HG03159 (cell line): ENCODE measurements around the gene MTNR1B.

ENCODE experiments used
- ATAC-seq: cut with Tn5 transposase; IDR thresholded peaks from one replicate; pipeline ENCODE4 v1.9.1; 2021; ENCODE audit warnings: mild to moderate bottlenecking, moderate library complexity; ENCODE audit not compliant: unreplicated experiment

The MTNR1B gene

DNA sequence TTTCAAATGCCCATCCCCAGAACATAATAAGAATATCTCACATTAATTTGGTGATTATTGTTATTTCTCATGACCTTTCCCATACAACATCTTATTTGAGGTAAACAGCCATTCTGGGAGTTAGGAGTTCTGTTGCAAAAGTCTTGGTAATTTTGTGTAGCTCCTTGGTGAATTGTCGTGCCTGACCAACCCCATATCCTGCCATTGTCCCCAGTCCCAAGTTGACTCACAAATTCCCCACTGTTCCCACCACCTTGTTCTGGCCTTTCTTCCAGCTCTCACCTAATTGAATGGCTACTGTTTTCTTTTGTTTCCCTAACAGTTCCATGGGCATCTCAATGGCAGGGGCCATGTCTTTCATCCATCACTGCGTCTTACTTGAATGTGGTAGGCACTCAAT lies 8.0 kb downstream of the MTNR1B start:
- ATAC-seq, result no peak

DNA sequence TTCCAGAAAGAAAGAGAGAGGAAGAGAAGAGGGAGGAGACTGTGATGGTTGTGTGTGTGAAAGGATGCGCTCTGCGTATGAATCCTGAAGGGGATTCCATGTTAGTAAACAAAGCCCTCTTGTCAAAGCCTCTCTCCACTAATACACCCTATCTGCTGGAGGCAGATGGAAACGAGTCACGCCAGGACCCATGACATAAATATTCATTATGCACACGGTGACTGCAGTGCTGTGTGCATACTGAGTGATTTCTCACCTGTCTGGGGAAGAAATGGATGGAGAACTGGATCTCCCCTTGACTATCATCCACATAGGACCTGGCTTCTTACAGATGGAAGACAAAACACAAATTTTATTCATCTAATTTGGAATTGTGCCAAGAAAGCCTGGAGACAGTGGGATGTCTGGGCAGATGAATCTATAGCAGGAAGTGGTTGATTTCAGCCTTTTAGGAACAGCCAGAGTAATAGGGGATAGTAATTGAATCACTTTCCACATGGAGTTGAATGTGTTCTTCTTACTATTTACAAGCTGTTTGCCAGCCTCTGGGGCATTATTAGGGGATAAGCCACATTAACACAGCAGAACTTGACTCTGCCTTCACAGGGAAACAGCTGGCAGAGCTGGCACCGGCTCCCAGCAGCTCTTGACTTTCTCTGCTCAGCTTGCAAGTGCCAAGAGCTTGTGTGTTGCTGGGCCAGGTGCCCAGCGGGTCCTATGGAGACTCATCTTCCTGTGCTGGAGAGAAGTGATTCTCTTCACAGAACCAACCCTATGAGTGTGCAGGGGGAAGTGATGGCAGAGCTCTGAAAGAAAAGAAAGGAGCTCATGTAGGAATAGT lies 9.0 kb downstream of the MTNR1B start:
- ATAC-seq, result no peak

DNA sequence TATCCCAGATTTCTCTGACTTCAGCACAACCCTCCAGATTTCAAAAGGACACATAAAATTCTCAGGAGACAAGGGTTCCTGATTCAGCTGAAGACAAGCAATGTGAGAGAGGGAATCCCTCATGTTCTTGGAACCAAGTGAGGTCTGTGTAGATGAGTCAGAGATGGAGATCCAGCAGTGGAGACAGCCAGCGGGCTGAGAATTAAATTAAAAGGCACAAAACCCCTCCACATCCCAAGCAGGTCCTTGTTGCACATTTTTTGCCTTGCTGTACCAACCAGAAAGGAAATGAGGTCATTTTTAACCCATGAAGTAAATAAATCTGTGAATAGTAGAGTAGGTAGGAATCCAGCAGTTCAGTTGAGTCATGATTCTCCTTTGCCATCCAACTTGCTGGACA lies 9.7 kb downstream of the MTNR1B start:
- no peak for ATAC-seq

DNA sequence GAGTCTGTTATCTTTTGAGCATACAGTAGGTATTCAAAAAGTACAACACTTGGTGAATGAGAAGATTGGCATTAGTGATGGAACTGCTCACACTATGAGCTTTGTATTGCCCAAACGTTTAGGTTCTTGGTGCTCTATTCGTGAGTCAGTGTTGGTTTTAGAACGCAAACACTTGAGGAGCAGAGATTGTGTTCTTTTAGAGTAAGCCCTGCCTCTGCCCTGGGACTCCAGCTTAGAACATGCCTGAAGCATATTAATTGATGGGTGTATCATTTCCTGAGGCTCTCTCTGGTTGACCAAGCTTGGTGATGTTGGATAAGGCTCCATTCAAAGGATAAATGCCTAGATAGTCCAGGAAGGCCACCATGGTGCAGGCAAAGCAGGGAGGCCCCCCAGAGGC lies 10.9 kb downstream of the MTNR1B start:
- no peak for ATAC-seq

DNA sequence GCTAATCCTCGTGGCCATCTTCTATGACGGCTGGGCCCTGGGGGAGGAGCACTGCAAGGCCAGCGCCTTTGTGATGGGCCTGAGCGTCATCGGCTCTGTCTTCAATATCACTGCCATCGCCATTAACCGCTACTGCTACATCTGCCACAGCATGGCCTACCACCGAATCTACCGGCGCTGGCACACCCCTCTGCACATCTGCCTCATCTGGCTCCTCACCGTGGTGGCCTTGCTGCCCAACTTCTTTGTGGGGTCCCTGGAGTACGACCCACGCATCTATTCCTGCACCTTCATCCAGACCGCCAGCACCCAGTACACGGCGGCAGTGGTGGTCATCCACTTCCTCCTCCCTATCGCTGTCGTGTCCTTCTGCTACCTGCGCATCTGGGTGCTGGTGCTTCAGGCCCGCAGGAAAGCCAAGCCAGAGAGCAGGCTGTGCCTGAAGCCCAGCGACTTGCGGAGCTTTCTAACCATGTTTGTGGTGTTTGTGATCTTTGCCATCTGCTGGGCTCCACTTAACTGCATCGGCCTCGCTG lies 12.1 kb downstream of the MTNR1B start:
- ATAC-seq, result no peak

DNA sequence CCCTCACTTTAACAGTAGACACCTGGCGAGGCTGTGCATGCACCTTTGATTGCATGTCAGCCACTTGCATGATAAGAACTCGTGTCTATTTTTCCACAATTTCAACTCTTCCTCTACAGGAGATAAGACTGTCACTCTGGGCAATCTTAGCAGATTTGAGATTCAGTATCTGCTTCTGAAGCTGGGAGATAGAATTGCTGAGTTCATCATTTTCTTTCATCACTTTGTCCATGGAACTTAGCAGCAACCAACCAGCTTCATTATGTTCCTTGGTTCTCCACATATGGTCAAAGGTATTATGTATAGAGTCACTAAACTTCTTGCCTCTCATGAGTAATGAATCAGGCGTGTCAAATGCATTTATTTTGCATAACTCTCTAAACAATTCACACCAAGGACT lies 17.1 kb downstream of the MTNR1B start:
- no peak for ATAC-seq

DNA sequence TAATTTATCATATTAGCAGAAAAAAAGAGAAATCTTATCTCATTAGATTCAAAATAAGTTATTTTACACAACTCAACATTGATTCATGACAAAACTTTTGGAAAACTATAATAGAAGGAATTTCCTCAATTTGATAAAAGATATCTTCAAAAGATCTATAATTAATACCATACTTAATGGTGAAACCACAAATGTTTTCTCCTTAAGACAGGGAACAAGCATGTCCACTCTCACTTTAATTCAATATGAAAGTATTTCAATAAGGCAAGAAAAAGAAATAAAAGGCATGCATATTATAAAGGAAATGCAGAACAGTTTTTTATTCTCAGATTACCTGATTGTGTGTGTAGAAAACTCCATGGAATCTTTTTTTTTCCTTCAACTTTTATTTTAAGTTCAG lies 23.6 kb downstream of the MTNR1B start:
- no peak for ATAC-seq

DNA sequence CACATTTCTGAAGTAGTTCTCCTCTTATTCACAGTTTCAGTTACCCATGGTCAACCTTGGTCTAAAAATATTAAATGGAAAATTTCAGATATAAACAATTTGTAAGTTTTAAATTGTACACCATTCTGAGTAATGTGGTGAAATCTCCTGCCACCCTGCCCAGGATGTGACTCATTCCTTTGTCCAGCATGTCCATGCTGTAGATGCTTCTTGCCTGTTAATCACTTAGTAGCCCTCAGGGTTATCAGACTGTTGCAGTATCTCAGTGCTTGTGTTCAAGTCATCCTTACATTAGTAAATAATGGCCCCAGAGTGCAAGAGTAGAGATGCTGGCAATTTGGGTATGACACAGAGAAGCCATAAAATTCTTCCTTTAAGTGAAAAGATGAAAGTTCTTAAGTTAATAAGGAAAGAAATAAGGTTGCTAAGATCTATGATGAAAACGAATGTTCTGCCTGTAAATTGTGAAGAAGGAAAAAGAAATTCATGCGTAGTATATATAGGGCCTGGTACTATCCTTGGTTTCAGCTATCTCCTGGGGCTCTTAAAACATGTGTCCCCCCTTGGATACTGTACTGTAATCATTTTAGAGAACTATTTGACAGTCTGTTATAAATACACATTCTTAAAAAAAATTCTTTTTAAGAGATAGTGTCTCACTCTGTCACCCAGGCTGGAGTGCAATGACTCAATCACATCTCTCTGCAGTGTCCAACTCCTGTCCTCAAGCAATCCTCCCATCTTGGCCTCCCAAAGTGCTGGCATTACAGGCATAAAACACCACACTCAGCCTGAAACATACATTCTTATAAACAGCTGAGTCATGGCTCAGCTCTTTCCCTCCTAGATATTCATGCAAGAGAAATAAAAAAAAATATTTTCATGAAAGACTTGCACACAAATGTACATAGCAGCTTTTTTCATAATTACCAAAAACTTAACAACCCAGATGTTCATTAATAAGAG lies 31.3 kb downstream of the MTNR1B start:
- no peak for ATAC-seq

DNA sequence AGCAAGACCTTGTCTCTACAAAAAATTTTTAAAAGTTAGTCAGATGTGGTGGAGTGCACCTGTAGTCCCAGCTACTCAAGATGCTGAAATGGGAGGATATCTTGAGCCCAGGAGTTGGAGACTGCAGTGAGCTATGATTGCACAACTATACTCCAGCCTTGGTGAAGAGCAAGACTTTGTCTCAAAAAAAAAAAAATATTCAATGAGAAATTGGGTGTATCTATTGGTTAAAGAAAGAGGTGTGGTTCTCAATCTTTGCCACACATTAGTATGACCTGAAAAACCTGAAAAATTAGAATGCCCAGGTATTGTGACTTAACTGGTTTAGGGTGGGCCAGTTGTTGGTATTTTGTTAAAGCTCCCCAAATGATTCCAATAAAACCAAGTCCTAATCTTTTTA lies 32.4 kb downstream of the MTNR1B start:
- no peak for ATAC-seq

DNA sequence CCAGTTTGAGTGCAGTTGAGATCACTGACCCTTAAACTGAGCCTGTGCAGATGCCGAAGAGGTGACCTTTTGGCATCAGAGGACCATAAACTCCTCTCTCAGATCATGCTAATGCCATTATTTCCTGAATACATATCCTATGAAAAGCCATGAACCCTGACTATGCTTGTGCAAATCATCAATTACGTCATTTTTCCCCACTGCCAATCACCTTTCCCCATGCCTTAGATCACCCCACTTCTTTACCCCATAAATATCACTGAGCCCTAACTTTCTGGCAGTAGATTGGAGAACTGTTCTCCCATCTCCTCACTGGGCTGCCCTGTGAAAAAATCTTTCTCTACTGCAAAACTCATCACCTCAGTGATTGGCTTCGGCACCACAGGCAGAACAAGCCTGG lies 32.9 kb downstream of the MTNR1B start:
- ATAC-seq, result no peak

DNA sequence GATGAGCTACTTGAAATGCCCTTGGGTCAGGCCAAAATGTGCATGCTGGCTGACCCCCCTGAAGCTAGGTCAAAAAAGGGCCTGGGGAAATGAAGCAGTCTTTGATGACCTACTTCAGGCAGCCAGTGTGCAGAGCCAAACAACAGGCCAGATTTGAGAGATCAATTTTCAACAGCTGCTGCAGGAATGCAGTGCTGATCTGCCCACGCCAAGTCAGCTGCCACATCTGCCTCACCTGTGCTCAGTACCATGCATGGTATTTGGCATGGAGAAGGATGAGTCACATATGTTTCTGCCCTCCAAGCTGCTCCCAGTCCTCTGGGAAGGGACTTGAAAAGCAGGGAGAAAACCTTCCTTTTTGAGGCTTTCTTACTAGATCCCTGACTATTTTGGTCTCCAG lies 35.8 kb downstream of the MTNR1B start:
- no peak for ATAC-seq

DNA sequence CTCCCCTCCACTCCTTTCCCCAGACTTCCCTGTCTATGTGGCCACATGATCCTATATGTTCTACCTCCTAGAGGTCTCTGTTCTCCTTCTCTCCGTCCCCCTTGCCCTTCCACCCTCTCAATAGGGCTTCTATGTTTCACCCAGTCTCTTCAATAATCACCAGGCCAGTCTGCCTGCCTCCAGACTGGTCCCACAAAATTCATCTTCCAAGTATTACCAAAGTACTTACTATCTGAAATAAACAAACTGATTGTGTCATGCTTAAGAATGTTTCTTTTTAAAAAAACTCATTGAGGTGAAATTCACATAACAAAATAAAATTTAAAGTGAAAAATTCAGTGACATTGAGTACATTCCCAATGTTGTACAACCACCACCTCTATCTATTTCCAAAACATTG lies 44.2 kb downstream of the MTNR1B start:
- no peak for ATAC-seq

DNA sequence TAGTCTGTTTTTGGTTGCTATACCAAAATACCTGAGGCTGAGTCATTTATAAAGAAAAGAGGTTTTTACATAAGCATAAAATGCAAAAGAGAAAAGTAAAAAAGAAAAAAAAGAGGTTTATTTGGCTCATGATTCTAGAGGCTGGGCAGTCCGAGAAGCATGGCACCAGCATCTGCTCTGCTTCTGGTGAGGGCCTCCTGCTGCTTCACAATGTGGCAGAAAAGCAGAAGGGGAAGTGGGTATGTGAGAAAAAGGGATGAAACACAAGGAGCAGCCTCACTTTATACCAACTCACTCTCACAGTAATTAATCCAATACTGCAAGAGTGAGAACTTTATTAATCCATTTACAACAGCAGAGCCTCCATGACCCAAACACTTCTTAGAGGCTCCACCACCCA lies 47.1 kb downstream of the MTNR1B start:
- no peak for ATAC-seq

DNA sequence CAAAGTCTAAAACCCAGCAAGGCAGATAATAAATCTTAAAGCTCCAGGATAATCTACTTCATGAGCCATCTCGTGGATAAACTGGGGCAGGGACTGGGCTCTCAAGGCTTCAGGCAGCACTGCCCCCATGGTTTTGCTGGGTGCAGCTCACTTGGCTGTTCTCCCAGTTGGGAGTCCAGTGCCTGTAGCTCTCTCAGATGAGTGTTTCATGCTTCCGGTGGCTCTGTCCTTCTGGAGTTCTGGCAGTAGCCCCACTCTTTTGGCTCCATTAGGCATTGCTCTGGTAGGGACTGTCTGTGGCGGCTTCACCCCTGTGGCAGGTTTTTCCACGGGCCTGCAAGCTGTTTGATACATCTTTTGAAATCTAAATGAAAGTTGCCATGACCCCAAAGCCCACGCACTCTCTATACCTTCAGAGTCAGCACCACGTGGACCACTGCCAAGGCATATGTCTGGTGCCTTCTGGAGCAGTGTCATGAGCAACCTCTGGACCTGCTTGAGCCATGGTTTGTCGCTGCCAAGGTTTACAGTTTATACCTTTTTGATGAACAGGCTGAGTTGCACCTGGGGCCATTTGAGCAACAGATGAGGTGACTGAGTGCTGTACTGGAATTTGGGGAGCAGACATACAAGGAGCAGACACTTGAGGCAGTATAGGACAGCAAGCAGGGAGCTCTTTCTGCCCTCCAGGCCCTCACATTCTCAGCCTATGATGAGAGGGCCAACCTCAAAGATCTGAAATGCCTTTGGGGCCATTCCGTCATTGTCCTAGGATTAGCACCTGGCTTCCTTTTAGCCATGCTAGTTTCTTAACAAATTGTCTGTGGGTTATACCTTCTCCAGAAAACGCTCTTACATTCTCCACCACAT lies 48.6 kb downstream of the MTNR1B start:
- ATAC-seq, result no peak

DNA sequence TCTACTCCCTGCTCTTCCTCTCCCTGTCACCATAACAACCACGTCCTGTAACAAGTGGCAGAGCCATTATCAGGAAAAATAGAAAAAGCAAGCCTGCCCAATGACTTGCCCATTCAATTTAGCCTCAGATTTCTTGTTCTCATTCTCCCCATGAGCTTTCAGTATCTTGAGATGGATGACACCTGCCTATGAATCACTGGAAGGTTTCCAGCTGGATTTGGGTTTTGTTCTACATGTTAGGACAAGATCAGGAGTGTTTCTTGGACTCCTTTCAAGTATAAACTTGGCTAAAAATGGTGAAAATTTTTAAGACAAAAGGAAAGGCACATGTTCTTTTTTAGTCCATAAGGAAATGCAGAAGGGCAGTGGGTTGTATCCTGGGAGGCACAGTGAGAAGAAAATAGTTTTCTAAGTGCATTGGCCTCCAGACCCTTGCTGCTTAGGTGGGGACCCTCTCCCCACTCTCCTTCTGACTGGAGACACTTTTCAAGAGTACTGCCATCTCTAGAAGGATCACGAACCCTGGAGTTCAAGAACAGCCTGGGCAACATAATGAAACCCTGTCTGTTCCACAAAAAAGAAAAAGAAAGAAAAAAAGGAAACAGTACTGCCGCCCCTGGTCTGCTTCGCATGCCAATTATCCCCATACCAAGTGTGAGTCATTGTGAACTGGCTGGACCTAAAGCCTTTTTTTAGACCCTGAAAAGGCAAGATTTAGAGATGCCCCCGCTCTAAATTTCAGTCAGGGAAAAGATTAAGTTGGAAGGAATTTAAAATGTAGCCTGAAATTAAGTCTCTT lies 51.0 kb downstream of the MTNR1B start:
- ATAC-seq, result no peak

DNA sequence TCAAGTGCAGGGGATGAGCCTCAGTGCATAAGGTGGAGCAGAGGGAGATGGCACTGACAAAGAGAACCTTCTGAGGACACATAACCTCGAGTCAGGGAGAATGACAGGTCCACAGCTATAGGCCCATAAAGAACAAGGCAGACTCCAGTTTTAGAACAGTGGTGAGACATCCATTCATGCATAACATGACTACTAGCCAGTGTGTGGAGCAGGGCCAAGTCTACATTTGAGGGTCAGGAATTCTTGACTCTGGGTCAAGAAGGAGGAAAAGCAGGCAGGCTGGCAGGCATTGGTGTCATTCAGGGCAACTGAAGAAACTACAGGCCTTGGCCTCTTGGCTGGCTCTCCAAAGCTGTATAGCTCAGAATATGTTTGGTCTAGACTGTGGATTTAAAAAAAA lies 54.9 kb downstream of the MTNR1B start:
- ATAC-seq, result no peak

DNA sequence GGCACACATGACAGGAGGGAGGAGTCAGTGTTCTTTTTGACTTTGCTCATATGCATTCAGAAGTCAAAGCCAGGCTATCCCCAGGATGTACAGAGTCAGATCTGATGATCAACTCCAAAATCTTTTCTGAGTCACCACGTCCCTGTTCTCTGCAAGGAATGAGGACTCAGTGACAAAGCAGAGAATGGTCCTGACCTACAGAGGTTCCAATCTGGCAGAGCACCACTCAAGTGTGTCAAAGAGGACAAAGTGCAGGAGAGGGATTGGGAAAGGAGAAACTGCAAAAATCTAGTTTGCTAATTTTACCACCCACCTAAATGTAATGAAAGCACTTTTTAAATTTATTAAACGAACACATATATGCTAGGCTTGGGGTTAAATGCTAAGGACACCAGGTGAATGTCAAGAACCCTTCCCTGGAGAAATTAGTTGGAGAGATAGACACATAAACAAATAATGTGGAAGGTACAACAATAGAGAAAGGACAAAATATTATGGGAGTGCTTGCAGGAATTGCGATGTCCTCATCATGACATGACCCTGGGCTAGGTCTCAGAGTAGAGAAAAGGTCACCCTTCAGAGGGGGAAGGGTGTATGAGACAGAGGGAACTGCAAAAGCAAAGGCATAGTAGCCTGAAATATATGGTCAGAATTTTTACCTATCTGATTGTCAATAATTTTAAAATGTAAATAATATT lies 56.3 kb downstream of the MTNR1B start:
- no peak for ATAC-seq

DNA sequence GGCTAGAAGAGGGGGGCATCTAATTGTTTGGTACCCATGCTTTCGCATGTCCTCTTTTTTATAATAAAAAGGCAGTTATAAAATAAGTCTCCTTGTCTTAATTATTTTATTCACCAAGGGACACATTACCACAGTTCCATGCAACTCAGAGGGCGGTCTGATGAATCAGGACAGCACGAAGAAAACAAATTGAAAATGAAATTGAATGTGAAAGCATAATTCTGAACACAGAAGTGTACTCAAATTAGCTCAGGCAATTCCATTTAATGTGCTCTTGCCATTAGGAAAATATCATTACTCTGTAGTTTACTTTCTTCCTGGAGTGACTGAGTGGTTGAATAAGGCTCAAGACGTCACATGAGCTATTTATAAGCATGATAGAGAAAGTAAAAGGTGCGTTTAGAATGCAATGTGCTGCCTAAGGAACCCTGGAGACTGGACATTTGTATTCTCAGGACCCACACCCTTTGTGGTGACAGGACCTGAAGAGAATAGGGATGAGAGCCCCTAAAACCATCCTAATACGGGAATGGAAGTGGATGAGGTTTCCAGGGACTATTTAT lies 59.6 kb downstream of the MTNR1B start:
- no peak for ATAC-seq

DNA sequence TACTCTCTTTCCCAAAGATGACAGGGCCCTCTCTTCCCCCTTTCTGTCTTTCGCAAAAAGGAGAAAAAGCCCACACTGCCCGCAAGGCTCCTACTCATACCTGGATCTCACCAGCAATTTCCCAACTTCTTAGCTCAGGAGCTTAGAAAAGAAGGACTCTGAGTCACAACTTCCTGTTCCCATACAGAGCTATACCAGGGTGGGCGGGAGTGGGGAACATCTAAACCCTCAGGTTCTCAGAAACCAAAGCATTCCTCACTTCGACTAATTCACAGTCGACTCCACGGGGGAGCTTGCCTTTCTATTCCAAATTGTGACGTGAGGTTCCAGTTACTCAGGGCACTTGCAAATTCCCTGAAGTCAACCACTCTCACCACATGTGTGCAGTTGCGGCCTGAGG lies 61.9 kb downstream of the MTNR1B start:
- ATAC-seq, result no peak
